MG63 (cell line): ENCODE measurements around the gene COL4A1. TPM values are rescaled to one million over a fixed set of nuclear protein-coding genes. Genes with fewer than 3 reads are reported as not detected.

Experiments used
- DNase-seq: peaks from one replicate; pipeline ENCODE4 v3.0.0-alpha.2; 2020
- H3K27me3 ChIP-seq: fragments of 250-450 bp; sonication (Bioruptor Pico); 2 replicates; pipeline ENCODE4 v1.5.1; 2020; ENCODE audit warnings: mild to moderate bottlenecking, moderate library complexity
- H3K36me3 ChIP-seq: fragments of 250-450 bp; sonication (Bioruptor Pico); 2 replicates; pipeline ENCODE4 v1.5.1; 2020; ENCODE audit warnings: mild to moderate bottlenecking, moderate library complexity
- H3K4me3 ChIP-seq: fragments of 250-450 bp; sonication (Bioruptor Pico); 2 replicates; pipeline ENCODE4 v1.5.1; 2020; ENCODE audit warnings: mild to moderate bottlenecking, moderate library complexity
- H3K9me3 ChIP-seq: fragments of 250-450 bp; sonication (Bioruptor Pico); 2 replicates; pipeline ENCODE4 v1.5.1; 2020; ENCODE audit warnings: mild to moderate bottlenecking, moderate library complexity
- total RNA-seq: library from RNA; depleted of rRNA; stranded (reverse); fragments of >200 nt; shearing (Covaris generic); gene quantifications from 2 replicates; pipeline ENCODE4 v1.2.3, GENCODE V29; 2014; ENCODE audit warnings: low replicate concordance

Gene COL4A1
- total RNA-seq, 1 experiment from 2014 or later, result 24.9 TPM

DNA sequence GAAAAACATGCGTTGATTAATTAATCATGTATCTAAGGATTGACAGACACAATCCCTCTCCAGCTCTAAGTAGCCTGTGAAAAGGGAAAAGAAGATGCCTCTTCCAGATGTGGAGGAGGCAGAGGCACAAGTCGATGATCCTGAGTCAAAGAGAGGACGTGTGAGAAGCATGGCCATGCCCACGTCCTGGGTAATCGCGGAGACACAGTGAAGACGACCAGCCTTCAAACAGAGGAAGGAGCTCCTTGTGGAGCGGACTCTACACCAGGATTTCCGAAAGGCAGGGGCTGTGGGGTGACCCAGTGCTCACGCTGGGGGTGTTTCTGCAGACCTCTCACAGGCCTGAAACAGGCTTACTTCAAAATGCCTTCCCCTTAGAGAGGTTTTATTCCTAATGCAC lies 70.5 kb downstream of the COL4A1 start:
- H3K4me3 ChIP-seq, result no peak overlapping the region

DNA sequence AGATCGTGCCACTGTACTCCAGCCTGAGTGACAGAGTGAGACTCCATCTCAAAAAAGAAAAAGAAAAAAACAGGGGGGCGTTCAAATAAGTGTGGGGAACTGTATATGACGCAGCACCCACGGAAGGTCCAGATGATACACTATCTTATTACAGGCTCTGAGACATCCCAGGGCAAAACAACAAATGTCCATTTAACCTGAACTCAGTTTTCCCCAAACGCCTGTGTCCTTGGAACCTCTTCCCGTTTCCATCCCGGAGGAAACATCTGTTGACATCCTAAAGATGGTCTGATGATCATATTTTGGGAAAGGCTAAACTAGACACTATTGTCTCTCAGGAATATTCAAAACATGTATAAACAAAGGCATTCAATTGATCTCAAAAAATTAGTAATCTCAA lies 72.4 kb downstream of the COL4A1 start:
- Histone ChIP-seq H3K9me3 (no peaks in the 10 kb centered on the region), H3K4me3 (no peak overlapping the region), H3K36me3 (no peaks in the 10 kb centered on the region), H3K27me3 (no peaks in the 10 kb centered on the region)
- DNase-seq, result no peak

More for the DNA sequence above, 70.5 kb downstream of the COL4A1 start:
- Histone ChIP-seq H3K9me3 (no peaks in the 10 kb centered on the region), H3K36me3 (no peaks in the 10 kb centered on the region), H3K27me3 (no peaks in the 10 kb centered on the region)
- no peak for DNase-seq

DNA sequence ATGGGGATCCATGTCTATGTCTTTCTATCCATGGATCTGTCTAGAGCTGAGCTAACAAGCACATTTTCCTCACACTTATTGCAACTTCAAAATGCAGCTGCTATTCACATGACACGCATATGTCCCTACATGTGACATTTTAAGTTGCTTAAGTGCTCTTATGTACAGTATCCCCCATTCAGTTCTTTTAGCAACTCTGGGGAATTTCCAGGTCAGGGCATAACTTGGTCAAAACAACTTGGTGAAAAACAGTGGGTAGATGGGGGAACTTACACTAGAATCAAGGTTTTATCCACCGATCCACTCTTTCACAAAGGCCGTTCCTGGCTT lies 73.0 kb downstream of the COL4A1 start:
- no peak overlapping the region for H3K4me3 ChIP-seq
- no peak for DNase-seq
- no peaks in the 10 kb centered on the region for H3K27me3 ChIP-seq
- H3K36me3 ChIP-seq, result no peaks in the 10 kb centered on the region
- H3K9me3 ChIP-seq, result no peaks in the 10 kb centered on the region

DNA sequence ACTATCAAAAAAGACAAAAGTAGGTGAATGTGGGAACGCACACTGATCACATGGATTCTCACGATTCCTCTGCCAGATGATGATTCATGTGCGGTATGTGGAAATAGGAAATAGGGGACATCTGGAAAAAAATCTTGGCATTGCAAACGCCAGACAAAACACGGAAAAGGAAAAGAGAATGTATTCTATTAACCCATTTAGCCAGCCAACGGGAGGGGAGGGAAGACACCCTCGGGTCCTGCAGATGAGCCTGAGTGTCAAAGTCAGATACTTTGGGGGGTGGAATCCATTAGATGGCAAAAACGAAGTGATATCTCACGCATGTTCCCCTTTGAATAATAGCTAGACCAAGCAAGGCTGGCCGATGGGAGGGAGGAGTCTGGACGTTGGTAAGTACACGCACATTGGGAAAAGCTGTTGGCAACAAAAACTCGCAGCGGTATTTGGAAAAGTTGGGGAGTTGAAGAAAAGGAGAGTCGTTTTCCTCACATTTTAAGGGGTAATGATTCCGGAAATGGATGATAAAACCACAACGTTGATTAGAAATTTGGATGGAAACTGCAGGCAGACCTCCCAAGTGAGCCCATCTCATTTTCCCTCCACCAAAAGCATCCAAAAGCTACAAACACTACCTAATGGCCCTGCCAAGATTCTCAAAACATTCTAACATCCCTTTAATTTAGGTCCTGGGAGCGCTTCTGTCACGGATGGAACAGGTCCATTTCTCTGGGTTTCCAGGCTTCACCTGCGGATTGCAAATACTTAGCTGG lies 73.6 kb downstream of the COL4A1 start:
- DNase-seq, result peak; percentile 57
- Histone ChIP-seq H3K27me3 (no peaks in the 10 kb centered on the region), H3K9me3 (no peaks in the 10 kb centered on the region), H3K36me3 (no peaks in the 10 kb centered on the region), H3K4me3 (peak overlapping the region; percentile 37)

DNA sequence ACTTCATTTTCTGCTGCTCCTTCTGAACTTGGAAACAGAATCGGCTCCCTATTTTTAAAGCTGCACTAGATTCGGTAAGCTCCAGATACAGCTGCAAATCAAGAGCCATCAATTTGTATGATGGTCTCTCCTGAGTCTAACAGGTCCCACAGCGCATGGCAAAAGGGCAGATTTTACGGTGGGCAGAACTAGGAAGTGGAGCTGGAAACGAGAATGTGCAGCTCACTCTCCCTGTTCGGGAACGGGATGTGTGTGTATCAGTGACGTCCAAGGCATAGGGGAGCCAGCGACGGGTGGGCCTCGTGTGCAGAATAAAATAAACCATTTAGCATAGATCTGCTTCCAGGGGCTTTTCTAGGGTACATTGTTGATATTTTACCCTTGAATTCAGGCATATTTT lies 74.2 kb downstream of the COL4A1 start:
- Histone ChIP-seq H3K27me3 (no peaks in the 10 kb centered on the region), H3K4me3 (peak overlapping the region; percentile 37), H3K9me3 (no peaks in the 10 kb centered on the region), H3K36me3 (no peaks in the 10 kb centered on the region)
- no peak for DNase-seq

DNA sequence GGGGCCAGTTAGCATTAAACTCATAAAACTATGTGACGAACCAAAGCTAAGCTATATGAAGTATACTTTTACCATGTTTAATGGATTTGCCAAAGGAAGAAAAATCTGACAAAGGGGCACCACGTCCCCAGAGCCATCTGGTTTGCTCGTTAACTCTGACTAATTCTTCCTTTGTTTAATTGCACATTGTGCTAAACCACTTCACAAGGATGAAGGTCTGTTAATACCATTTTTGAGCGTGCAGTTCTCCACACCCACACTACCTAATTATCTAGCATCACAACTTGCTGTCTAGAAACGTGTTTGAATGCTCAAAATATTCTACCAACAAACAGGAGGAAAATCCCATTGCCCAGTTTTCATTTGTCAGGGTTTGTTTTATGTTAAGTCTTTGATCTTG lies 74.8 kb downstream of the COL4A1 start:
- no peak for DNase-seq
- Histone ChIP-seq H3K36me3 (no peaks in the 10 kb centered on the region), H3K9me3 (no peaks in the 10 kb centered on the region), H3K27me3 (no peaks in the 10 kb centered on the region), H3K4me3 (no peak overlapping the region)

DNA sequence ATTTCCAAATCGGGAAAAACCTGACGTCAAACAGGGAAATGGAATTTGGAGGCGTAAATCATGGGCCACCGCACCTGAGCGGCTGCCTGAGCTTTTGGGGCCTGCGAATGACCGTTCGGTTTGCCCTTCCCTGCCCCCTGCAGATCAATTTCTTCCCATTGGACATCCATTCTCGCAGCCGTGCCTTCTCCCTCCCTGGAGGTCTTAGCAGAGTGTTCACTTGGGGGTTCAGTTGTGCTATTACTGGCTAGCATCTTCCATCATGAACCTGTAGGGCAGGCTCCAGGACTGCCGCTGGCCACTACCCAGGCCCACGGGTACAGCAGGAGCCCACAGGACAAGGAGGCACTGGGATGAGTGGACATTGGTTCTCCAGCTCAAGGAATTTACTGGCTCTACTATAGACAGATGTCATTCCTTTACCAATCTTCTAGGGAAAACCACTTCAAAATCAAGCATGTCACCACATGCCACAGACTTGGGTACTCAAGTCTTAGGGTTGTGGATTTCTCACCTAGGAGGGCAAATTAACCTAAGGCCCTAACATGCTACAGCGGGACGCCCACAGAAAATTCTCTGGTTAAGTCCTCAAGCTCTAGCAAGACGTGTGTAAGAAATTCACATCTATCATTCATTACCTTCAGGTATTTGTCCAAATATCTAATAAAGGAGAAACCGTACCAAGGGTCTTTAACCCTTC lies 75.5 kb downstream of the COL4A1 start:
- Histone ChIP-seq H3K9me3 (no peaks in the 10 kb centered on the region), H3K27me3 (no peaks in the 10 kb centered on the region), H3K4me3 (no peak overlapping the region), H3K36me3 (no peaks in the 10 kb centered on the region)
- DNase-seq, result no peak

DNA sequence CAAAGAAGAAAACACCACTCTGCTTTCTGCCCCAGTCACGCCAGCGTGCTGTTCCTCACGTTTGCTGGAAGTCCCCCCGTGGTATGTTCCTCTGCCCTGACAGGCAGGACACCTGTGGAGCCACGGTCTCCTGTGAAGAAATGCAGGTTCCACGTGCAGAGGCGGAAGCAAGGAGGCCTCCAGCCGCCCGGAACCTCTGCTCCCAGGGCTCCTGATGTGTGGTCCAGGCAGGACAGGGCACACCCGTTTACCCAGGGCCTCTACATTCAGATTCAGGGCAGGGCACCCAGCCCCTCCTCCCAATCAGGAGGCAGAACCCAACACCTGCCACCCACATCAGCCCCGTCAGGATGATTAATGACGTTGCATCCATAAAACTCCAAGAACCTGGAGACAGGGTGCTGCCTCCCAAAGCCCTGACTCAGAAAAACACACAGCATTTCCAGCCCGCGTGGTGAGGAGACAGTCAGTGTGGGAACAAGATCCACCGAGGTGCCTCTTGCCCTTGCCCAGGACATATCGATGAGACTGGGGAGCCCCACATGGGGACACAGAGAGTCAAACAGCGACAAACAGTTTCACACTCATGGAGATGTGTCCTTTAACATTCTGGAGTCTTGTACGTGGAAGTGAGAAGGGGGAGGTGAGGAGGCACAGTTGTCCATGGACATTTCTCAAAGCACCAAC lies 76.2 kb downstream of the COL4A1 start:
- H3K4me3 ChIP-seq, result no peak overlapping the region
- H3K36me3 ChIP-seq, result no peaks in the 10 kb centered on the region
- no peaks in the 10 kb centered on the region for H3K9me3 ChIP-seq
- H3K27me3 ChIP-seq, result no peaks in the 10 kb centered on the region
- DNase-seq, result no peak

DNA sequence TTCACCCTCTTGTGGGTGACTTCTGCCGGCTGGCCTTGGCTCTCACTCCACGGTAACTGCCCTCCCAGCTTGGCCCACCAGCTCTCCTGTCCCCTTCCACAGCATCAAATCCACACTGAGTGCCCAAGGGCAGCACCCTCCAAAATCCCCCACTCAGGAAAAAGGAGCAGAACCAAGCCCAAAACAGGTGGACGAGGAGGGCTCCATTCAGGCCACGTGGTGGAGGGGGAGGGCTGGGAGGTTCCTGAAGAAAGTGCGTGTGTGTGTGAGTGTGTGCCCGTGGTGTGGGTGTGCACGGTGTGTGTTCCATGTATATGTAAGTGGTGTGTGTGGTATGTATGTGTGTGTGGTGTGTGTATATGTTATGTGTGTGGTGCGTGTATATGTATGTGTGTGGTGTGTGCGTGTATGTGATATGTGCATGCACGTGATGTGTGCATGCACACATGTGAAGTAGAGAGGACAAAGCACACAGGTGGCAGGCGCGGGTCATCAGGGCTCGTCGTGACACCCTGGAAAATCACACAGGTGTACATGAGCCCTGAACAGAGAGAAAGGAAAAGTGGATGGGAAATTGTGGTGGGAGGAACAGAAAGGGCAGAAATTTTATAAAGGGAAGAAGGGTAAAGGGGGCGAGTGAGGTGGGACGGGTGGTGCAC lies 76.9 kb downstream of the COL4A1 start:
- H3K36me3 ChIP-seq, result no peaks in the 10 kb centered on the region
- DNase-seq, result no peak
- no peaks in the 10 kb centered on the region for H3K27me3 ChIP-seq
- no peak overlapping the region for H3K4me3 ChIP-seq
- H3K9me3 ChIP-seq, result no peaks in the 10 kb centered on the region

DNA sequence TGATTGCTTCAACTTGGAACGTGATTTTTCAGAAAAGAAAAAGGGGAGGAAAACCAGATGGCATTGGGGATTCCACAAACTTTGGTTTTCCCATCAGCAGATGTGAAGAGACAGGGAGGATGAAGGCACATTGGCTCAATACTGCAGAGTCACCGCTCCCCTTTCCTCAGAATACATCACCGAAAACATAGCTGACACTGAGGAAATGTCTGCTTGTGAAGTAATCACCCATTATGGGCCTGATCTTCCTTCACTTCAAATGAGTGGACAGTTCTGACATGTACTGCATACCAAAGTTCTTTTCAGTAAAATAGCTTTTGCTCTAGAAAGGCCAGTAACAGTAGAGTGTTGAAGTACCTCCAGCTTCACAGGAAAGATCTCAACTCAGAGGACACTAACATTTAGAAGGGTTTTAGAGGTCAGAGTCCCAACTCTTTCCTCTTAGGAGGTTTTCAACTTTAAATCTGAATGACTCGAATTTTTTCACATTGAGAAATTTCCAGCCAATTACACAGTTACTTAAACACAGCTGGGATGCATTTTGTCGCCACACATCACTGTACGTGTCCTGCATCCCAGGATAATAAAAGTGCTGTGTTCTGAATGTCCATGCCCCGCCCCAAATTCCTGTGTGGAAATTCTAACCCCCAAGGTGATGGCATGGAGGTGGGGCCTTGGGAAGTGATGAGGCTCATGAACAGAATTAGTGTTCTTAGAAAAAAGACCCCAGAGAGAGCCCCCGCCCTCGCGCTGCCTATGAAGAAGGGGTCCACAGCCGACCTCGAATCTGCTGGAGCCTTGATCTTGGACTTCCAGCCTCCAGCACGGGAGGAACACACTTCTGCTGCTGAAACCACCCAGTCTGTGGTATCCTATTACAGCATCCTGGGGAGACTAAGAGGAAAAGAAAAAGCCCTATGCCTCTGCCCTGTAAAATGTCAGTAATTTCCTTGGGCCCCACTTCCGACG lies 77.7 kb downstream of the COL4A1 start:
- no peaks in the 10 kb centered on the region for H3K27me3 ChIP-seq
- H3K9me3 ChIP-seq, result no peaks in the 10 kb centered on the region
- no peak for DNase-seq

DNA sequence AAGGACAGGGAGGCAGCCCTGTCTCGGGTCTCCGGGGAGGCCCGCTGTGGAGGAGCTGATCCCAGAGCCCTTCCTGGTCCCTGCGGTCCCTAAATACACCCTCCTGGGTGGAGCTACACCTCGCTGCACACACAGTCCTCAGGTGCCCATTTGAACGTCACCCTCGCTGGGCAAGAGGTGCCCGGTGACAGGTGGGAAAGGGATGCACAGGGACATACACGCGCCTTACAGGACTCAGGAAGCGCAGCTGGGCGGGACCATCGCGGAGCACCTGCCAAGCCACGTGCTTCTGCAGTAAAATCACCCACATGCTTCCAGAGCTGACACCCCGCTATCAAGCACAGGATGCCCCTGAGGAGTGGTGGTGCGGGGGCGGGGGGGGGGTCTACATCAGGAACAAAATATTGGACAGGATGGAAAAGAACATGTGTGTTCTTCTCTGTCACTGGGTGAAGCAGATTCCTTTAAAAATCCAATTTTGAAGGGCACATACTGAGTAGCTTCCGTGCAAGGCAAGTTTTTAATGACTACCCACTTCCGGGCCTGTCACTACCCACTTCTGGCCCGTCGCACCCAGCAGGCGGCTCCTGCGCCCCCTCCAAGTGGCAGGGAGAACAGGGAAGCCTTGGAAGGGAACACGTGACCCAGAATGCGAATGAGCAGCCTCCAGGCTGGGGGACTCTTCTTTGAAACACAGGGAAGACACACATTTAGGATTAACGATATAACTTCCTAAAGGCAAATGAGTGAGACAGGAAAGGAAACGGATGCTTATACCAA lies 78.9 kb downstream of the COL4A1 start:
- H3K27me3 ChIP-seq, result no peaks in the 10 kb centered on the region
- H3K9me3 ChIP-seq, result no peaks in the 10 kb centered on the region
- DNase-seq, result no peak
- H3K36me3 ChIP-seq, result no peaks in the 10 kb centered on the region
- no peak overlapping the region for H3K4me3 ChIP-seq

More for the DNA sequence above, 77.7 kb downstream of the COL4A1 start:
- Histone ChIP-seq H3K36me3 (no peaks in the 10 kb centered on the region), H3K4me3 (no peak overlapping the region)

DNA sequence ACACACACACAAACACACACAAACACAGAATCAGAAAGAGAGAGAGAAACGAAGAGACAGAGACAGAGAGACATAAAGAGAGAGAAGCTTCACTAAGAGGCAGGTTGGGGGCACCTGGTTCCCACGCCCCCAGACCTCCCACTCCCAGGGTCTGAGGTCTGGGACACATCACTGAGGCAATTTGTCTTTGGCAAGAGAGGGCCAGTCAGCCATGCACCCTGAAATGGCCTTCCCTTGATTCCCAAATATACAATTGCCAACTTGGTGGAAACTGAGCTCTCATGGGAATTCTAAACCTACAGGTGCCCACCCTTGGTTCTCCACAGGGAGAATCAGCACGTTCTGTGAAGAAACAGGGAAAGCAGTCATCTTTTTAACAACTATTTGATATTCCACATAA lies 79.5 kb downstream of the COL4A1 start:
- Histone ChIP-seq H3K27me3 (no peaks in the 10 kb centered on the region), H3K36me3 (no peaks in the 10 kb centered on the region), H3K9me3 (no peaks in the 10 kb centered on the region), H3K4me3 (no peak overlapping the region)
- no peak for DNase-seq

DNA sequence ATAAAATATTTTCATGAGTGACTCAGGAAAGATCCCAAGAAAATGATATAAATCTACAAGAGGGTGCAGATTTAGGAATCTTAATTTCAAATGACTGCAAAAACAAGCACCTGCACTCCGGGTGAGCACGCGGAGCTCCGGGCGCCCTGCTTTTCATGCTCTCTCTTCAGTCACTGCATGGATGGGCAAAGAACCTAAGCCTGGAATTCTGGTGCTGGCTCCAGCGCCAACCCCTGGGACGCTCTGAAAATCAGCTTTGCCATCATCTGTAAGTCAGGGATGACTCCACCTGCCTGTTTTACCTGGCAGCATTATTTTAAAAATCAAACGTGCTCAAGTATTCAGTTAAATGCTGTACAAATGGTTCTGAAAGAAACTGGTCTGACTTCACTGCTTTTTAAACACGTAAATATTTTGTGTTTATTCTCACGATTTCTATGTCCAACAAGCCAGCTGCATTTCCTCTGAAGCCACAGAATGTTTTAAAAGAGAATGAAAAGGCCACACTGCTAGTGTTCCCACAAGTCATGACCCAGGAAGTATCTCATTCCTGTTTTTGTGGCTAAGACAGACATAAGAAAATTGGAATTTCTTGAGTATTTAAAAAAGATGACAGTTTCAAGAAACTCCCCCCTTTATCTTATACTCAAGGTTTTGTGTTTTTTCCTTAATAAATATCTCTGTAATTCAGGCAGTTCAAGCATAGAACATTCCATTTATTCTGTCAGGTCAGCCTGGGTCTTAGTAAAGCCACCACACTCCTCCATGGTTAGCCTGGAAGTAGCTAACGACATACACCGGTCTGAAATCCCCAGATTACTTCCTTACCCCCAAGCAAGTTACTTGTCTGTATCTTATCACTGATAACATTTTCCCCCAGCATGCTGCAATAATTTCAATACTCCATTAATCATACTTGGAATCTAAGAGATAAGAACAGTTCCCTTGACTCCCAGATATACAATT lies 81.1 kb downstream of the COL4A1 start:
- no peaks in the 10 kb centered on the region for H3K9me3 ChIP-seq
- no peaks in the 10 kb centered on the region for H3K36me3 ChIP-seq
- DNase-seq, result no peak
- H3K27me3 ChIP-seq, result no peaks in the 10 kb centered on the region
- H3K4me3 ChIP-seq, result no peak overlapping the region

DNA sequence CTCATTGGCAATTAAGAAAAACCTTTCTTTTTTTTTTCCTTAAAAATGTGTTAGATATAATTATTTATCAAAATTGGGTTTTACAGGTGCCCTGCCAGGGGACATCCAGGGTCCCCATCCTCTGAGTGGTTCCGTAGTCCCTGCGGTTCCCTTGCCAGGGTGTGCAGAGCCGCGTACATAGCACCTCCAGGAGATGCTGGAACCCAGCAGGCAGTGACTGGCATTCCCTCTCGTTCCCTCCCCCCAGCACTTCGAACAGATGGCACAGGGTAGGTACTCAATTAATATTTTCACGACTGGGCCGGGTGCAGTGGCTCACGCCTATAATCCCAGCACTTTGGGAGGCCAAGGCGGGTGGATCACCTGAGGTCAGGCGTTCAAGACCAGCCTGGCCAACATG lies 82.0 kb downstream of the COL4A1 start:
- no peak overlapping the region for H3K4me3 ChIP-seq
- H3K27me3 ChIP-seq, result no peaks in the 10 kb centered on the region

DNA sequence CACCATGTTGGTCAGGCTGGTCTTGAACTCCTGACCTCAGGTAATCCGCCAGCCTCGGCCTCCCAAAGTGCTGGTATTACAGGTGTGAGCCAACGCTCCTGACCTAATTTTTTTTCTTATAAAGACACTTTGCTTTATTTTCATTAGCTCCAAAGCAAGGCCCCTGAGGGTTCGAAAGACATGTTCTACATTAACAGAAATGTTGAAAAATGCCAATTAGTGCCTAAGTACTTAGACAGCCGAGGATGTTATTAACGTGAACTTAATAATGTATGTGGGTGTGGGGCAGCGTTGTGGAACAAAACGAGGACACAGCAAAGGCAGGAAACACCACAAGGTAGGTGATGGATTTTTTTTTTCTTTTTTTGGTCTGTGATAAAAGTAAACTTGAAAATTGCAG lies 82.4 kb downstream of the COL4A1 start:
- H3K9me3 ChIP-seq, result no peaks in the 10 kb centered on the region
- H3K36me3 ChIP-seq, result no peaks in the 10 kb centered on the region
- no peak for DNase-seq
- H3K27me3 ChIP-seq, result no peaks in the 10 kb centered on the region
- no peak overlapping the region for H3K4me3 ChIP-seq

More for the DNA sequence above, 82.0 kb downstream of the COL4A1 start:
- DNase-seq, result no peak
- H3K9me3 ChIP-seq, result no peaks in the 10 kb centered on the region
- H3K36me3 ChIP-seq, result no peaks in the 10 kb centered on the region
